GM11168 (cell line): ENCODE measurements around the gene ITPRIP.

Experiments
- in situ Hi-C: fragments of 300-500 bp; cut with MboI; formaldehyde crosslinking; loops from one replicate; pipeline ENCODE4 v1.12.0; 2022; ENCODE audit warnings: low sequenced_read_pairs; ENCODE audit not compliant: unreplicated experiment

Gene ITPRIP

DNA sequence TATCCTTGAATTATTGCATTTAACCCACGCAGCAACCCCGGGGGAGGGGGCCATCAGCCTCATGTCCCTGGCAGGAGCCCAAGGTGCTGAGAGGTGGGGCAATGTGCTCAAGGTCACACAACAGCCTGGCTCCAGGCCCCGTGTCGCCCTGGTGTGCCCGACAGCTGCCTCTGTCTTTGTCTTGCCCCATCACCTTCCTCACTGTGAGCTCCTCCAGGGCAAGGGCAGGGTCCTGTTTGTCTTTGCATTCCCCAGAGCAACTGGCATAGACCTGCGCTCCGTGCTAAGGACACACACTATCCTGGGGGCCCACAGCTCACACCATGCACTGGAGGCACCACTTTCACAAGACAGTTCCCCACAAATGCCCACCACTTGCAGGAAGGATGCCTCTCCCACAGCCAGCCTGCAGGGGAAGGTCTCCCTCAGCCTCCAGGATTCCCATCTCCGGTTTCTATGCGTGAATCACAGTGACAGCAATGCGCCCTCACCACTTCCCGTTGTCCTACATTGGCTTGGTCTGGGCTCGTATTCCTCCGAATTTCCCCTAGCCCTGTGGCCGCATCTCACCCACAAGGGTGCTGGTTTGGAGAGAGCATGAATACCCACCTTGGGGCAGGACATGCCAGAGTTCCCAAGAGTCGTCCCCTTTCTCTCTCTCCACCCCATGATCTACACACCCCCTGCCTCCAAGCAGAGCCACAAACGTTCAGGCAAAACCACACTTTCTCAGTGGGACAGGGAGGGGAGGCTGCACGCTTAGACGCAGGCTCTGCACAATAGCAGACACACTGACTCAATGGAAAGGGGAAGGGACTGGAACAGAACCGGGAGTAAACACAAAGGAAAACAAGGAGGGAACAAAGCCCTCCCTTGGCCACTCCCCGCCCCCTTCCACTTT lies 10.3 kb downstream of the ITPRIP start:
- in situ Hi-C loops = no loop called here

DNA sequence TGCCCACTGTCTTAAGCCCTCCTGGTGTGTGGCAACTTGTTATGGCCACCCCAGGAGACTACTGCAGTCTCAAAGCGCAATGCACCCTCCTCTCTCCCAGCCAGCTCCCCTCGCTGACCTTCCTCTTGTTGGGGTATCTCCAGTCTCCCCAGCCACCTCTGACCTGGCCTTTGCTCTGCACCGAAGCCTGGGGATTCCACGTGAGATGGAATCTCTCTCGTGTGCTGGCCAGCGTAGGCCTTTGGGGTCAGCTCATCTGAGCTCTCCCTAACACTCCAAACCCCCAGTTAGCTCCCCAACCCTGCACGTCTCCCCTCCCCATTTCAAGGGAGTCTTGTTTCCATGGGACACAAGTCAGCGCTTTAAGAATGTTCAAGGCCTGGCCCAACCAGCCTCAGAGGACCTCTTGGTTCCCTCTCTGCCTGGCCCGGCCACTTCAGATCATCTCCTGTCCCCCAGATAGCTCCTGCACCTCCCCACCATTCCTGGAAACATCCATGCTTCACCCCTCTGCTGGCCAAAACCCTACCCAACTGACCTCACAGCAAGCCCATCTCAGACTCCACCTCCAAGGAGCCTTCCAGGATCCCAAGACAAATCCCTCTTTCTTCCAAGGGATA lies 11.2 kb downstream of the ITPRIP start:
- in situ Hi-C loops = no loop called here

DNA sequence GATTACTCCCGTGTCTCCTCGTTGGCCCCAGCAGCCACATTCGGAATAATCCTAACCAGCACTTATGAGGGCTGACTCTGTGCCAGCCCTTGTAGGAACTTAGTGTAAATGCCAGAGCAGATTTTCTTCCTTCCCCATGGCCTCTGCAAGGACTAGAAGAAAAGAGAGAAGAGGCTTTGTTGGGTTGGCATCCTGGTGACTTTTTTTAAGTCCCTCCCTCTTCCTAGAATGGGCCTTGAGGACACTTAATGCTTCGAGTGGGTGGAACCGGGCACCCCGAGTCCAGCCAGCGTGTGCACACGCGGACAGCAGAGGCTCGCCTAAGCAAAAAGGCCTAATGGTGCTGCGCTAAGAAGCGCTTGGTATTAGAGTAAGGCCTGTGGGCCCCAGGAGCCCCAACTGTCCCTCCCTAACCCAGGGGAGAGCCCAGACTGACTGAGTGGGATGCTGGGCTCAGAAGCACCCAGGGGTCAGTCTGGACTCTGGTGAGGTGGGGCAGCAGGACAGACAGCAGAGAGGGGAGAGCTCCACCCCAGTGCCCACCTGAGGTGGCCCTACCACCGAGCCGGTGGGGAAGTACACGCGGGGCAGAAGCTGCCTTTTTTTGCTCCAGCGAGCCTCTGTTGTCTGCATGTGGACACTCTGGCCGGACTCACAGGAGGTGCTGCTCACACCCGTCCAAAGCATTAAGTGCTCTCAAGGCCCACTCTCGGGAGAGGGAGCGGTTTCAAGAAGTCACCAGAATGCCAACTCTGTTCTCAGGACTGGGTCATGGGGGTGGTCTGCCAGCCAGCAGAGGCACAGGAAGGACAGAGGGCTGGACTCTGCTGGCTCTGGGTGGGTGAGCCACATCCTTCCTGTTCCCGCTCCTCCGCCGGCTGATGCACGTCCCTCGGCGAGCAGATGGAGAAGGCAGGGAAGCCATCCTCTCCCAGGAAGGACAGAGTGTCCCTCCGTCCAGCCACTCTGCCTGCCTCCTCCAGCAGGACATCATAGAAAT lies 12.5 kb downstream of the ITPRIP start:
- in situ Hi-C loops = no loop called here

DNA sequence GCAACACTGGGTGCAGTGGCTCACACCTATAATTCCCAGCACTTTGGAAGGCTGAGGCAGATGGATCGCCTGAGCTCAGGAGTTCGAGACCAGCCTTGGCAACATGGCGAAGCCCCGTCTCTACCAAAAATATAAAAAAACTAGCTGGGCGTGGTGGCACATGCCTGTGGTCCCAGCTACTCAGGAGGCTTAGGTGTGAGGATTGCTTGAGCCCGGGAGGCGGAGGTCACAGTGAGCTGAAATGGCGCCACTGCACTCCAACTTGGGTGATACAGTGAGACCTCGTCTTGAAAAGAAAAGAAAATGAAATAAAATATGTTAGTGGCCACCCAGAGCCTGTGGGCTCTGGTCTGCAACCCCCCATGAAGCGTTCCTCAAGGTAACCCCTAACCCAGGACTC lies 13.3 kb downstream of the ITPRIP start:
- in situ Hi-C loops = no loop called here

DNA sequence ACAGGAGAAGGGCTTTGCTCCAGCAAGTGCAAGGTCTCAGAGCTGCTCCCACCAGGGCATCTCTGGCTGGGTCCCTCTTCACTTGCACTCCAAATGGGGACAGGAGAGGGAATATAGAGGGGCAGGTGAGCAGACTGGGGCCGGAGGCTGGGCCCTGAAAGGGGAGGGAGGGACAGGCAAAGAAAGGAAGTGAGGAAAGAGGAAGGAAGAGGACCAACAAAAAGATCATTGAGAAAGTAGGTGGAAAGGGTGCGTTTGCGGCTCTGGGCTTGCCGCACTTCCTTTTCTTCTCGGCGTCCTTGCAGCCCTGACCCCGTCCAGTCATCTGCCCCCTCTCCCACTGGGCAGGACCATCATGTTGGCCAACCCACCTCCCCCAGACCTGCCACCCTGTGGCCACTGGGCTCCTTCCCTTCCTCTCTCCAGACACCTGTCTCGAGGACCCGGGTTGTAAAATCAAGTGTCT lies 14.0 kb downstream of the ITPRIP start:
- in situ Hi-C loops = no loop called here

DNA sequence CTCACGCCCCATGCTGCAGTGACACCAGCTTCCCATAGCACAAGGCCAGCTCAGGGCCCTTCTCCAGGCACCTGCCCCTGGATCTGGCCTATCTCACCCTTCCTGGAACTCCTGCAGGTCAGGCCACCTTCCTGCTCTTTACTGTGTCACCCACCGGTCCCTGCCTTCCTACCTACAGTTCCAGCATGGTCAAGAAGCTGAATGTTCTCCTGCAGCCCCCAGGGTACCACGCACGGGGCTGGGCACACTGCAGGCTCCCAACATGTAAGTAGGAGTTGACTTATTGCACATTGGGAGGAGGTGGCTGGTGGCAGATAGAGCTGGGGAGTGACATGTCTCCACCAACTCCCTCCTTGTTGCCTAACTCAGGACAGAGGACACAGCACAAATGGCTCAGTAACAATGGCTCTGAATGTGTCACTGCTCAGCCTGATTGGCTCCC lies 14.5 kb downstream of the ITPRIP start:
- in situ Hi-C loops = no loop called here

DNA sequence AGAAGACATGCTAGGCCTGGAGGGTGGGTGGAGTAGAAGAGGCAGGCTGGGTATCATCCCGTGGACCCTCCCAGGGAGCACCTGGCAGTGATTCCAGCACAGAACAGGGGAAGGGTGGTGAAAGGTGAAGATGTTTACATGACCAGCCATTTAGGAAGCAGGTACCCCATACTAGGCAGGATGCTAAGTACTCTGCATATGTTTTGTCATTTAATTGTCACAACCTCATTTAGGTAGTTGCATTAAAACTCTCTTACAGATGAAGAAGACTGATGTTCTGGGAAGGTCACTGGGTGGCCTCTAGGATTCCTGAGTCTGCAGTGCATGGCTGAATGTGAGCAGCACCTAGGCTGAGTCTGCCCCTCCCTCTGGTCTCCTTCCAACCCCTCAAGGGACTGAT lies 15.2 kb downstream of the ITPRIP start:
- in situ Hi-C loops = no loop called here

DNA sequence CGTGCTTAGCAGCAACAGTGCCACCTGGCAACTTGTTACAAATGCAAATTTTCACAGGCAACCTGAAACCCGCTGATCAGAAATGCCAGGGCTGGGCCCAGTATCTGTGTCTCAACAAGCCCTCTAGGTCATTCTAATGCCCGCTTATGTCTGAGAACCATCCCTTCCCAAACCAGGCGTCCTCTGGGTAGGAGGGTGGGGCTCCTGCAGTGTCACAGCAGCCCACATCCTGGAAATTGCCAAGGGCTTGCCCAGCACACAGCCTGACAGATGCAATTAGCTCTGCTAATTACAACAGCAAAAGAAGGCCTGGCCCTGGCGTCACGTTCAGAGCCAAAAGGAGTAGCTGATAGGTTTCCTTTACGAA lies 15.9 kb downstream of the ITPRIP start:
- in situ Hi-C loops = no loop called here

DNA sequence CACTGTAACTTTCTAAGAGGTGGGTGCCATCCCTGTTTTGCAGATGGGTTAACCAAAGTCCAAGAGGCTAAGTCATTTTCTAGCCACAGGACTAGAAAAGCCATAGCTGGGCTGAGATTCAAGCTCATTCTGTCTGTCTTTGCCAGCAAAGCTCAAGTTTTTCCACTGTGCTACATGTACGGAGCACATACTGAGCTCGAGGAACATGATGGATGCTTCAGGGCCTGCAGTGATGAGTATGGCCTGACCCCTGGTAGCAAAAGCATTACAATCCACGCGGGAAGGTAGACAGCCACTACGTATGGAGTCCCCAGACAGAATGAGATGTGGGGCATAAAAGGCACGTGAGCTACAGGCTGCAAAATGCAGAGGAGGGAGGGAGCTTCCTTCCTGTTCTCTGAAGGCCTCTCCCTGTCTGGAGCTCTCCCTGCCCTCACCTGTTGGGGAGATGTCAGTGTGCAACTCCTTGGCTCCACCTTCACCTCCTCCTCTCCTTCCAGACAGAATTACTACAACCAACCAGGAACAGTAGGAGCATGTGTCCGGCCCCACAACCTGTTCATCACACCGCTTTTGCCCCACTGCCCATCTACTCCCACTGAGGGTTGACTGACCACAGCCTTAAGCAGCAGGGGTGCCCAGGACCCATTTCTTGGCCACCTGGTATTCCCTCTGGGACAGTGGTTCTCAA lies 16.4 kb downstream of the ITPRIP start:
- in situ Hi-C loops = no loop called here

DNA sequence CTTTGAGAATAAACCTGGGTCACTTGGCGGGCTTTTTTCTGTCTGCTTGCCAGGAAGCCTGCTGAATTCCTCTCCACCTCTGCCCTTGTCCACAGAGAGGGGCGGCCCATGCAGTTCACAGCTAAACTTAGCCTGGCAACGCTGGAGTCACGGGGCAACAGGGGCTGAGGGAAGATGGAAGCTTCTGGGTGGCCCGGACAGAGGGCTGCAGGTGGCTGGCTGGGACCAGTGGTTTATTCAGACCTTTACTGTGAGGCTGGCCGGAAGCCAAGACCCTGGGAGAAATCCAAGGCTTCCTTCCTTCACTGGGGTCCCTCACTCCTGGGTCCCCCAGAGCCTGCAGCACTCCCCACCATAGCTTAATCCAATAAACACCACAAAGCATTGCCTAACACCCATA lies 17.0 kb downstream of the ITPRIP start:
- in situ Hi-C loops = no loop called here

DNA sequence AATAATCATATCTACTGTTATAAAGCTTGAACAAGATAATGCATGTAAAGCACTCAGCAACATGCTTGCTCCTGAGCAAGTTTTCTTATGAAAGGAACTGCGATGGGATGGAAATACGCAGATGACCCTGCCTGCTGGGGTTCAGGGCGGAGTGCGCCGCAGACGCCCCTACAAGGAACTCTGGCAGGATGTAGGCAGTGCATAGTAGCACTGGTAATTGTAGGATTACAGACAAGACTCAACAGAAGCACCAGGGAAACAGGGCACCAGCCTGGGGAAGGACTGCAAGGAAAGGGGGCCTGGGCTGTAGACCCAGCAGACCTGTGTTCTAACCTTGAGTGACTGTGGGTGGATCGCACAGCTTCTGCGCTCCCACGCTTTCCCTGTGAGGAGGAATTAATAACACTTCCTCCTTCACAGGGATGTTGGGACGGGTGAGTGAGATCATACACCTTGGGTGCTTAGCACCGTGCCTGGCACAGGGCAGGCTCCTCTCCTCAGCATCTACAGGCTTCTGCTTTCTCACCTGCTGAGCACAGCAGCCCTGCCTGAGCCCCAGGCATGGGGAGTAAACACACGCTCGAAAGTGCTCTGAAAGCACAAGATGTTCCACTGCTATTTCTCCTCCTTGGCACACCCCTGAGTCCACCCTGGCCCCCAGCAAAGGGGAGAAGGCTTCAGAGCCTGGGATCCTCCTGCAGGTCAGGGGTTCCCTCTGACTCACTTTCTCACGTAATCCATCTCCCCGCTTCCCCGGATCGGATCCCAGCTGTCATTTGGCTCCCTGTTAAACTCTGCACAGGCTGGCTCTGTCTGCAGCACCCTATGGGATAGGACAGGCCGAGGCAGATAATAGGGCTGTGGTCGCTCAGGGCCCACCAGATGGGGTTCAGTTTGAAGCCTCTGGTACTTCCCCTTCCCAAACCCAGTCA lies 19.2 kb downstream of the ITPRIP start:
- in situ Hi-C loops = no loop called here

DNA sequence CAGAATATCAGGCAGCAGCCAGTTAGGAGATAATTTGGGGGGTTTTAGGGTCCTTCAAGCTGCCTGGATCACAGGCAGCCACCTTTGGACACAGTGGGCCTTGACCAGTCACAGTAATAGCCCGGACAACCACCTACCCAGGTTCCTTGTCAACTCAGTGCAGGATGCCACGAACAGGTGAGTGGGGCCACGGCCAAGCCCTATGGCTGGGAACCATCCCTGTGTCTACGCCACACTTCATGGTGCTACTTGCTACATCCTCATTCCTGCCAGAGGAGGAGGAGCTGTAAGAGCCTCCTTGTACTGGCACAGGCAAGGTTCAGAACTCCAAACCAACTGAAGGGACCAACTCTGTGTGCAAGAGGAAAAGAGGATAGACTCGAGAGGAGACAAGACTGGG lies 19.9 kb downstream of the ITPRIP start:
- in situ Hi-C loops = no loop called here

DNA sequence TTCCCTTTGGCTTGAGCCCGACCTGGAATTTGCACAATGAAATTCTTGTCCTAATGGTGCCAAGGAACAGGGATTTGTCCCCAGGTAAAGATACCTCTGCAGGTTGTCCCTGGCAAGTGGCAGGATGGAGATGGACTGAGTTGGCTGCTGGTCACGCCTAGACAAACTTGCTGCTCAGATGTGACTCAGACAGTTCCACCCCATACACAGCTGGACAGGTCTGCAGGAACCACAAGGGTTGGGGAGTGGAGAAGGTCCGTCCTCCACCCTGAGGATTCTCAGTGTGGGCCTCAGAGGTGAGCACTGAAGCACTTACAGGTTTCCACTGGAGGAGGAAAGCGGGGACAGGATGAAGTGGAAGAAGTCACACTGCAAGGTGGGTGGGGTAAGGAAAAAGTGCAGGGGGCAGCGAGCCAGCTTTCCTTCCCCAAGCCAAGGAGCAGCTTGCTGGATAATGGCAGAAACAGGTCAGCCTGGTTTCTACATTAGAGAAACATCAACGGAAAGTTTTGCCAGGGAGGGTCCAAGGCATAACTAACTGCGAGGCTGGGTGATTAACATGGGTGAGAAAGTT lies 20.5 kb downstream of the ITPRIP start:
- in situ Hi-C loops = no loop called here

DNA sequence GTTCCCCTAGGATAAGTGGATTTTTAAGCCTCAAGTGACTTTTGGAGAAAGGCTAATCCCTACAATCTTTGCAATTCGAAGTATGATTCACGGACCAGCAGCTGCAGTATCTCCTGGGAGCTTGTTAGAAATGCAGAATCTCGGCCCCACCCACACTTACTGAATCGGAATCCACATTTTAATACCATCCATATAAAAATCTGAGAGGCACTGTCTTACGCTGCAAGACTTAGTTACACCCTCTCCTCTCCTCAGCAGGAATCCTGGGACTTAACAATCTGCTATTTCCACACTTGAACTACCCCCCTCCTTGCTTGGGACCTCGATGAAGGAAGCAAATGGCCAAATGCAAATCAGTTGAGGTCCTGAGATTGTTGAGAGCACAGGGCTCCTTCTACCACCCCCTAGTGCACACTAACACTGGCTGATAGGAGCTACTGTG lies 21.0 kb downstream of the ITPRIP start:
- in situ Hi-C loops = no loop called here

DNA sequence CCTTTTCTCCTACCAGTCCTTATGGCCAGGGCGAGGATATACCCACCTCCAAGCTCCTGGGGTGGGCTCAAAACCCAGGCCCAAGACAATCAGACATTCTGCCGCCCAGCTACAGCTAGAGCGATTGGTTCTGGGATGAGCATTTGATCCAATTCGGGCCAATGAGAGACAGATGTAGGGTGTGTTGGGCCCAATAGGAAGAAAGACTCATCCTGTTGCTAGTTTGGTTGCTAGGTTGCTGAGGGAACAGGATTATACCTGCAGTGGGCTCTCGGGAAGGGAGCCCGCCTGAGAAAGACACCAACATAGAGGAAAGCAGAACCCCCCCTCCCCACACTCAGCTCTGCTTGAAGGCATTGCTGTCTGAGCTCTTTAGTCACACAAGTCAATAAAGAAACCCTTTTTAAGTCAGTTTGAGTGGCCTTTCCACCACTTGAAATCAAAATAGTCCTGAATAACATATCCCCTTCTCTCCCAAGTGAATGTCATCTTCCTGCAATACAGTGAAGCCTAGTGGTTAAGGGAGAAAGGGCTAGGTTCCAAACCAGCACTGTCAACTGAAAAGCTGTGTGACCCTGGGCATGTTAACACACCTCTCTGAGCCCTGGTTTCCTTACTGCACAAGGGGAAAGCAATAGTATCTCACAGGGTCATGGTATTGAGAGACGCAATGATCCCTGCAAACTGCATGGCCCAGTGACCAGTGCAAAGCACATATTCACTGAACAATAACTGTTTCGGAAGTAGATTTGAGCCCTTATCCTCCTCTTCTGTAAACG lies 21.8 kb downstream of the ITPRIP start:
- in situ Hi-C loops = no loop called here

DNA sequence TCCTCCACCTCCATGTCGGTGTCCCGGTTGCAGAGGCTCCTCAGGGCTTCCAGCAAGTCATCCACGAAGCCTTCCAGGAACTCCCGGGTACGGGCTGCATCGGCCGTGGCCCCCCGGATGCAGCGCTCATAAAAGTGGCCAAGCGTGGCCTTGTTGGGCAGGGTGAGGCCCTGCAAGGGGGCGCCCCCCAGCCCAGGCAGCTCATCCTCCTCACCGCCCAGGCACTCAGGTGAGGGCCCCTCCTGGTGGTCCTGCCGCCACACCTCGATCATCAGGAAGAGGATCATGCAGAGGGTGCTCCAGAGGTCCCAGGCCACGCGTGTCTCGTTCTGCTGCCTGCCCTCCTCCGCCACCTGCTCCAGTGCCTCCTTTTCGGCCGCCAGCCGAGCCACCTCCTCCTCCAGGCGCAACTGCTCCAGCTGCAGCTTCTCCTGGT lies 22.8 kb downstream of the ITPRIP start:
- in situ Hi-C loops = no loop called here

DNA sequence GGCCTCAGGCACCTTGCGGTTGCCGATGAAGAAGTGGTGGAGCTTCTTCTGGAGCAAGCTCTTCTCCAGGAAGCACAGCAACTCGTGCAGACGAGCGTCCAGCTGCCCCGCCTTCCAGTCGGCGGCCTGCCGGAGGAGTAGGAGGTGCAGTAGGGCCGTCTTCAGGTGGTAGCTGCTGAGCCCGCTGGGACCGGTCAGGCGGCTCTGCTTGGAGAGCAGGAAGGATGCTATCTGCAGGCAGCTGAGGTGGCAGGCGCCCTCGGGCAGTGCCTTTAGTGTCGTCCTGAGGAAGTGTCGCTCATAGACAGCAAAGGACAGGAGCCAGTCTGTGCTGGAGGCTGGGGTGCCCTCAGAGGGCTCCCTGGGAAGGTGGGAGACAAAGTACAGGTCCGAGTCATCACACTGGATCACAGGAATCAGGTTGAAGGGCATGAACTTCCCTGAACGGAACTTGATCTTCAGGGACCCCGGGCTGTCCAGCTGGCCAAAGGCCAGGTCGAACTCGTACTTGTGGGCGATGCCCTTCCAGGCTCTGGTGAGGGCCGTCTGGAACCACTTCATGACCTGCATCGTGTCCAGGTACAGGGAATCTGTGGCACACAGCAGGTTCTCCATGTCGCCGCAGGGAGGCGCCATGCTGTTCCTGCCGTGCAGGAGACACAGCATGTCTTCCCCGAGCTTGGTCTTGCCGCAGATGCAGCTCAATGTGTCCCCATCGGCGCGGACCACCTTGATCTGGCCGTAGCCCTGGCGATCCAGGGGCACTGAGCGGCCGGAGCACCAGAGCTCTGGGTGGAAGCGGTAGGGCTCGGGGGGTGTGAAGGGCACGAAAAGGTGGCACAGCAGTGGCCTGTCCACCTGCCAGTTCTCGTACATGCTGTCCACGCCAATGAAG lies 23.4 kb downstream of the ITPRIP start:
- in situ Hi-C loops = no loop called here
